Measurements from ENCODE around the gene ALOX5AP.

Gene ALOX5AP

DNA sequence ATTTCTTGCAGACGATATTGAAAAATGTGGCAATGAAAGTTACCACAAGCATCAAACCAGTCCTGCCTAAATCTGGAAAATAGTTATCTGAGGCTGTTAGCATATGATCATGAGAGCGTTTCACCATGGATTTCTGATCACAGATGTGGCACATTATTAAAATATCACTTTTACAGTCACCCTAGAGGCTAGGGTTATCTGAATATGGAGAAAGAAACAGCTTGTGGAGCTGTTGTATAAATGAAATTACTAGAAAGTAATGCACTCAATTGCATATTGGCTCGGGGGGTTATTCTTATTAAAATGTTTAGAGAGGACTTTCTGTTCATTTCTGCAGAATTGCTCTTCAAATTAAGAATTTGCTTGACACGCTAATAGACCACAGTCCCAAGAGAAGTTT, 35.6 kb downstream of the ALOX5AP start:
- DNase-seq, result no peak

DNA sequence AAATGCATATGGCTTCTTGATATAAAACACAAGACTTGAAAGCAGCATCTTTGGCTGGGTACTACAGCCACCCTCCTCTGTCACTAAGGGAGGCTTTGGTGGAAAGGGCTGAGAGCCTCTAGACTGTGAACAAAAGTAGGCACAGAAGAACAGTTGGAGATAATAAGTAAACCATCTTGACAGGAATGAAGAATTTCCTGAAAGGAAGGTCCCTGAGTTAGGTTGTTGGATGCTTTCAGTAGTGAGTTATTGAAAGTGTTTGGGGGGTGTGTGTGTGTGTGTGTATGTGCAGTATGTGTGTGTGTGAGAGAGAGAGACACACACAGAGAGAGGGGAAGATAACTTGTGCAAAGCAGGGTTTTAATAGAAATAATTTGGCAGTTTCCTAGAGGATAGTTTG, 38.2 kb downstream of the ALOX5AP start:
- DNase-seq, result no peak

DNA sequence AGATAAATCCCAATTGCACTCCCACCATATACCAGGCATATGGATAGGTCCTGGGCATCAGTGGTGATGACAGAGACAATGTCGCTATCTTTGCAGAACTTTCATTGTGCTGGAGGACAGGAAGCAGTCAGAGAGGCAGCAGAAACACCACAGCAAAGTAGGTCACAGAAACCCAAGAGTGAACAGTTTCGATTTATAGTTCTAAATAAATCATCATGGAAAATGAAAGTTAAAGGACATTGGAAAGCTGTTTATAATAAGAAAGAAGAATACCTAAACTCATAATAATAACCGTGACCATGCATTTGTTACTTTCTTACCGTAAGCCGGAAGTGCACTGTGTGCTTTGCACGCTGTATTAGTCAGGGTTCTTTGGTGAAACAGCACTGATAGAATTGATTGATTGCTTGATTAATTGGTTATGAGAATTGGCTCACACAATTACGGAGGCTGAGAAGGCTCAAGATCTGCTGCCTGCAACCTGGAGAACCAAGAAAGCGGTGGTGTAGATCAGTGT, 38.9 kb downstream of the ALOX5AP start:
- DNase-seq, result no peak

DNA sequence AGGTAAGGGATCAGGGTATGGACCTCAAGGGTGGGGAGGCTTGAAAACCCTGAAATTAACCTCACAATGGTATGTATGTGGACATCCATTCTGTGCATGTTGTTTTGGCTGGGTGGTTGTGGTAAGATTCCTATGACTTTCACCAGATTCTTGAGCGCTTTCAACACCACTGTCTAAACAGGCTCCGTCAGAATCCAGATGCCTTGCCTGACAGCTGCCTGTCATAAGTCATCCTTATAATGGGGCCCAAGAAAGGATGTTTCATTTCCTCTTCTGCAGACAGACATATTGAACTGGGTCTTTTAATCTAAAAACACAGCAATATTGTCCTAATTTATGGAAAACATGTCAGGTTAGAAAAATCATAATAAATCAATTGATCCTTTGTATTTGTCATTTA, 41.3 kb downstream of the ALOX5AP start:
- no peak for DNase-seq

DNA sequence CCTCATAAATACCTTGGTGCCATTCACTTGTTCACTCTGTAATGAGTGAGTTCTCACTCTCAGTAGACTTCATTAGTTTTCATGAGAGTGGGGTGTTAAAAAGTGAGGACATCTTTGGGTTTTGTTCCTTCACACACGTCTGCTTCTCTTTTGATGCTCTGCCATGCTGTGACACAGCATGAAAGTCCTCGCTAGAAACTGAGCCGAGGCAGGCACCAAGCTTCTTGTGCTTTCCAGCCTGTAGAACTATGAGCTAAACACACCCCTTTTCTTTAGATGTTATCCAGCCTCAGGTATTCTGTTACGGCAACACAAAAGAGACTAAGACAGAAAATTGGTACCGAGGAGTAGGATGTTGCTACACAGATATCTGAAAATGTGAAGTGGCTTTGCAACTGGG, 43.7 kb downstream of the ALOX5AP start:
- no peak for DNase-seq

DNA sequence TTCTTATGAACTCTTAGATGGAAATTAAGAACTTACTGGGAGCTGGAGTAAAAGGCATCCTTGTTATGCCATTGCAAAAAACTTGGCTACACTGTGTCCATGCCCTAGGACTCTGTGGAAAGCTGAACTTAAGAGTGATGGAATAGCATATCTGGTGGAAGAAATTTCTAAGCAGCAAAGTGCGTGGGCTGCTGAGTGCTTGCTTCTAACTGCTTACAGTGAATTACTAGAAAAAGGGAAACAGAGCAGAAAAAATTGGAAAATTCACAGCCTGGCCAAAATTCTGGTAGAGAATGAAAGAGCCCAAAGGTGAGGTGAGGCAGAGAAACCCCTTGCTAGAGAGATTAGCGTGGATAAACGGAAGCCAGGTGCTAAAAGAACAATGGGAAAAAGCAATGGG, 44.3 kb downstream of the ALOX5AP start:
- DNase-seq, result no peak

DNA sequence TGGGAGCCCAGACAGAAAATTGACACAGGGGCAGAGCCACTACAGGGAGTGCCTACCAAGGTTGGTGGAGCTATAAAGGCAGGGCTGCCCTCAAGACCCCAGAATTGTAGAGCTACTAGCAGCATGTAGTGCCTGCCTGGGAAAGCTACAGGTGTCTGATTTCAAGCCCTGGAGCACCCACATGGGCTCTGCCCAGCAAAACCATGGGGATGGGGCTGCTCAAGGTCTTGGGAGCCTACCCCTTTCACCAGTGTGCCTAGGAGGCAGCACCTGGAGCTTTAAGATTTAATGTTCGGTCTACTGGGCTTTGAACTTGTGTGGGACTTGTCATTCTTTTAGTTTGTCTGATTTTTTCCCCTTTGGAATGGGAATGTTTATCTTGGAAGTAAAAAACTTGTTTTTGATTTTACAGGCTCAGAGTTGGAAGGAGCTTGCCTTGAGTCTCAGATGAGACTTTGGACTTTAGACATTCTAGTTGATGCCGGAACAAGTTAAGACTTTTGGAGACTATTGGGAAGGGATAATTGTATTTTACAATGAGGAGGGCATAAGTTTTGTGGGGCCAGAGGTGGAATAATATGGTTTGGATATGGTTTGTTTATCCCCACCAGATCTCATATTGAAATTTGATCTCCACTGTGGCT, 45.1 kb downstream of the ALOX5AP start:
- DNase-seq, result no peak

DNA sequence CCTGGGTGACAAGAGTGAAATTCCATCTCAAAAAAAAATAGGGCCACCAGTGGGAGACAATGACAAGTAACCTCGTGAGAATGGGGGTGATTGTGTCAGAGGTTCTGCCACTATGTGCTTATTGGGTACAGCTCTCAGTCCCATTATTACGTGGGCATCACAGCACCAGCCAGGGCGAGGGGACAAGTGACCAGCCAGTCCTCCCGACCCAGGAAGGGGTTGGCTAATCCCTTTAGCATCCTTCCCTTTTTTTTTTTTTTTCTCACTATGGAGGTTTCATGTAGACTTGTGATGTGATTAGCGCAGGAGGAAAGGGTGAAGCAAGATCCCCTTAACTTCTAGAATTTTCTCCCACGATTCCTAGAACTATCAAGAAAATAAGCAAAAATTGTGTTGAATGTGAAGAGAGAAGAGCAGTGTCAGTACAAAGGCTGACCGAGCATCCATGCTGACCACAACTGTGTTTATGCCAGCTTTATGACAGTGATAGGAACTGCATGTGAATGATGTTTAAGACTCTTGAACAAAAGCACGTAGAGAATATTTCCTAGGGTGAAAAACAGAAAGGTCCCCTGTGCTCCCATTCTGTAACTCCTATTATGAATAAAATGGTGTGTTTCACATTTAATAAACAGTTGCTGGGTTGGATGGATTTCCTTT, 50.0 kb downstream of the ALOX5AP start:
- DNase-seq, result no peak

DNA sequence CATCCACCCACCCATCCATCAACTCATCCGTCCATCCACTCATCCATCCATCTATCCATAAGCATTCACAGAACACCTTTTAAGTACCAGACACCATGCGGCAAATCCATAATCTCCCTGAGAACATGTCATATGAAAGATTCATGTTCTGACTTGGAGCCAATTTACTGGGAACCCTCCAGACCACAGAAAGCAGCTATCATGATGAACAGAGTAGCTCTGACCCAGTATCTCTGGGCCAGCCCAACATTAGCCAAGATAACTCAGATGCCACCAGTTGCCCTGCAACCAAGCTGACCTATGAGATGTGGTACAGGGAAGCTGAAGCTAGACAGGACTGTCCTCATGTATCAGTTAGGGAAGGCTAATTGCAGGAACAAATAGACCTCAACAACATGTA, 51.3 kb downstream of the ALOX5AP start:
- DNase-seq, result peak; percentile 41

DNA sequence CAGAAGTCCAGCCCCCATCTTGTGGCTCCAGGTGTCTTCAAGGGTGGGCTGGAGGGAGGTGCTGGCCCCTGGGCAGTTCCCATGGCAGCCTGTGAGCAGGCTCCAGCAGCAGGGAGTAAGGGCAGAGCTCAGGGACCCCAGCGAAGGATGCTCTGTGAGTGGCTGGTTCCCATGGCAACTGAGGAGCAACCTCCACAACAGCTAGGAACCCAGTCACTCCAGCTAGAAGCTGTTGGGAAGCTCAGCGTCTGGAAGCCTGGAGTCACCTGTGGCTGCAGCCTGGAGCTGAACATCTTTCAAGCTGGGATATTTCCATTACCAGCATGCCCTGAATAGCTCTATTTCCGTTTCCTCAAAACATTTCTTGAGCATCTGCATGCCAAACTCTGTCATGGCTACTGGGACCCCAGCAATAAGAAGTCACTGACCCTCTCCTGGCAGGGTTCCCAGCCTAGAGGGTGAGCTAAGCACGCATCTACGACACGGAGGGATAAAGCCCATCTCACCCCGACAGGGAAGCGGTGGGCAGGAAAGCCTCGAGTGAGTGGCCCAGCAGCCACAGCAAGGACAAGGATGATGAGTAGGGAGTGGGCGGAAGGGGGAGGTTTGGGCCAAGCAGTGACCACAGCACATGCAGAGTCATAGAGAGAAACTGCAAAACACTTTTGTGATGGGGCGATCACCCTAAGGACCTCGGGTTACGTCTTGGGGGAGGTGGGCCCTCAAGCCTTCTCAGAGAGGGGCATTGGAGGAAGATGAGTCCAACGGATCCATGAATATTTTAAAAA, 52.6 kb downstream of the ALOX5AP start:
- DNase-seq, result no peak

DNA sequence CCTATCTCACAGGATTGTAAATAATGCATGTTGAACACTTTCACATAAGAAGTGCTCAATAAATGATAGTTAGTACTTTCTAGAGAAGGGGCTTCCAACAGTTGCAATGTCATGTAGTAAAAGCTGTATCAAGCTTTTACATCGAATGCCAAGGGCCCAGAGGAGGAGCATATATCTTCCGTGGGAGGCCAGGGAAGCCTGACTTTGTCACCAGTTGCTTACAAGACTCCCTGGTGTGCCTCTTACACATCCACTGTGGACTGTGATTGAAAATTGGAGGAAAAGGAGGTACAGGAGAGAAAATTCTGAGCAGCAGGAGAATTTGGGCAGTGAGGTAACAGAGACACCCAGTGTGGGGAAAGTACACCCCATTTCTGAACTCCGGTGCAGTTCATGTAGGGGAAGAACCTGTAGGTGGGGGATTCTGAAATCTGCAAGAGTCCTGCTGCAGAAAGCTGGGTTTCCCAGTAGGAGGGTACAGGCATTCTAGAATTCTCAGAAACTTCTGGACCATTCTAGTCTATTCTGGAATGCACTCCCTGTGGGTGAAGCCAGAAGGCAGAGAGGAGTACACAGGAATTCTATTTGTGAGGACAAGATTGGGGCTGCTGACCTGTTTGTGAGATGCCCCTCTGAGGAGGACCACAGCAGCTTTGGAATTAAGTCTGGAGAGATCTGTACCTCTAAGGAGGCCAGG, 54.0 kb downstream of the ALOX5AP start:
- no peak for DNase-seq

DNA sequence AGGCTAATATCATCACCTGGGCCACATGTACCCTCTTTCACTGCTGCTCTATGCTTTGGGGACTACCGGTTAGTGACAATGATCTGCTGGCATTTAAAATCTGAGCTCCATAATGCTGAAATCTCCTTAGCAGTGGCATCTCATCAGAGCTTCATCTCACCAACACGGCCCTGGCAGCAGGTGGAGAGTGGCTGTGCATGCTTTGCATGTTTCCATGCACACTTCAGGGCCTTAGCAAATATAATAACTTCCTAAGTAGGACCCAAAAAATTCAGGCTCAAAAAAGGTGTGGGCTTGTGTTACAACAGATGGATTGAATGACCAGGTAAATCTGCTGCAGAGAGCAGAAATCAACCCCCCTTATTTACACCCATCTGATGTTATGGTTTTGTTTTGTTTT, 55.2 kb downstream of the ALOX5AP start:
- no peak for DNase-seq

DNA sequence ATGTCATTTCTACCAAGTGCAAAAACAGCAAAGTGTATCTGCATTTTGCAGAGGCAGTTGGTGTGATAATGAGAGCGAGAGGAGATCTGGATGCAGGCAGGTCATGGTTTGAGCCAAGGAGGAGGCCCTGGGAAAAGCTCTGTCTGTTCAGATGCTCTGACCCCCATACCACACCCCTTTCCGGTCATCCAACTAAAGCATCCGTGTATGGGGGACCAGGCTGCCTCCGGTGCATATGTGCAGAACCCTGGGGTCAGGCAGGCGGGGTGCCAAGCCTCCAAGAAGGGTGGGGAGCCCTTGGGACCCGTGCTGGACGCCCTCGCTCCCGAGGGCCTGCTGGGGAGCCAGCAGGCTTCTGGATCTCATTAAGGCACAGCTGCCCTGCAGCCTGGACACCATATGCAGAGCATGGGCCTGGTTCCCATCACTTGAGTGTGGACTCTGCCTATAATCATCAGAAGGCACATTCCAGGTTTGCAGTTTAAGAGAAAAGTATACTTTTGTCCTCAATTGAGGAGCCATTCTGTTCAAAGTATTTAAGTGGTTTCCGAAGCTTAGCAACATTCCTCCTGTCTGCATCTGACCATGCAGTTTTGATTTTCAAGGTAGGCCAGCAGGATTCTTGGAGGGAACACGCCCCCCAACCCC, 56.1 kb downstream of the ALOX5AP start:
- no peak for DNase-seq

DNA sequence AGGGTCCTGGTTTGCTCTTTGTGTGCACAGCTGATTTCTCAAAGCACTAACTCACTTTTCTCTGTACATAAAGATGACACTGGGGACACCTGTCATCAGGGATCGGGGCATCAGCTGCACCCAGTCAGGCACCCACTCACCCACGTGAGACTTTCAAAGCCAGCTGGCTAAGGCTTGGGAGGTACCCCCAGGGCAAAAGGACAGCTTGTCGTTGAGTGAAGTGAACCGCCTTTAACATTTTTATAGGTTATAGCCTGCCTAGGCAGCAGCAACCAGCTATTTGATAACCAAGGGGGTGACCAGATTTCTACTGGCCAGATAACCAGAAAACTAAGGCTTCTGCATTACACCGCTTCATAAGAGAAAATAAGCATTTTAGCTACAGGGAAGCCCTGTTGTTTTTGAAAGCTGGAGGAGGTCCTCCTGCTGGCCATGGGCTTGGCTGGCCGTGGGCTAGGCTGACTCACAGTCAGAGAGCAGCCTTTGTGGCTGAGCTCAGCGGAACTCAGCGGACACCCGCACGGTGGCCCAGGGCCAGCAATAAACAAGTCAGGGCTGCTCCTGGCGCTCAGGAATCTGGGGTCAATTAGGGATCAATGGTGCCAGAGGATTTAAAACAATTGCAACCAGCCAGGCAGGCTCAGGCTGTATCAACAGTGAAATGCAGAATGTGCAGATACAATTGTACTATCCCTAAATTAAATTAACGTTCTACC, 57.1 kb downstream of the ALOX5AP start:
- no peak for DNase-seq

DNA sequence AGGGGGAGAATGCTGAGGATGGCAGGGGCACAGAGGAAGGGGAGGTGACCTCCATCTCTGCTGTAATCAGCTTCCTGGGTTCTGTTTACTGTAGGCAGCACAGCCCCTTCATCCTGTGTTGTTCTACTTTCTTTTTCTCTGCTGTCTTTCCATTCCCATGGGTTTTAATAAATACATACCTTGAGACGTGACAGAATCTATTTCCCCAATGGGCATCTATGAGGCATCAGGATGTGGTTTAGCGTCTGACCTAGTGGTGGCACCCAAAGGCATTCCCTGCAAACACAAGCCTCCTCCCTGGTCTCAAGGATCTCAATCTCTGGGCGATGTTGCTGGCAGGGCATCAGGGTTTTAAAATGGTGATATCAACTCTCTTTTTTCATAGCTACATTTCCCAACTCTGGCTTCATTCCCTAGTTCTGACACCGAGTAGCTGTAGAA, 60.8 kb downstream of the ALOX5AP start:
- DNase-seq, result no peak

DNA sequence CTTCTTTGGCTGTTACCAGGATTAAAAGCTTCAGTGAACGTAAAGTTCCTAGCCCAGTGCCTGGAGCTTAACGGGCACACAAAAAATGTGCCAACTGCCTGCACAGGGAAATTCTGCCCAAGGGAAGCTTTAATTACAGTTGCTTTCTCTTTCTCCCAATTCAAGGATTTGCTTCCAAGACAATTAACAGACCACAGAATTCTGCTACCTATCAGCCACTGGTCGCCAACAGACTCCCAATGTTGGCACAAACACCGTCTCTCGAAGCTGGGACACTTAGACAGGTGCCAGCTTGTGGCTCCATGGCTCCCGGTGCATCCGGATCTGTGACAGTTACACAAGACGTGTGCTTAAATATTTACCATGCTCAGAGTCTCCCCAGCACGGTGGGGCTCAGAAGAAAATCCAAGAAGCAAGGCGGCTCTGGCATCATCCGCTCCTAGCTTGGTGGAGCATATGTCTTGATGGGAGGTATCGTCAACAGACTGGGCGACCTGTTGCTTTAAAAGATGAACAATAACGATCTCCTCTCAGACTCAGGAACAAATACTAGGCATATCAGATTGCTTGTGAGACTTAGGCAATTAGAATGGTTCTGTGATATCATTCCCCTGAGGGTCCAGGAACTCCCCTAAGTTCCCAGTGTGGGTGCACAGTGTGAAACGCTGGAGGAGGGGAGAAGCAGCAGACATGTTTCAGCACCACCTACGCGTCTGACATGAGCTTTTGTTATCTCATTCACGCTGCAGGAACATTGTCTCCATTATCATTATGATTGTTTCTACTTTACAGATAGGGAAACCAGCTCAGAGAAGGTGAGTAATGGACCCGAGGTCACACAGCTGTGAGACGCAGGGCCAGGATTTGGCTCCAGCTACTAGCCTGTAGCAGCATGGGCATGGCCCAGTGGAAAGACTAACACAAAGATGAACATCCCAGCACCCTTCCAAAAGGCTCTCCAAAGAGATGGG, 61.6 kb downstream of the ALOX5AP start:
- no peak for DNase-seq

DNA sequence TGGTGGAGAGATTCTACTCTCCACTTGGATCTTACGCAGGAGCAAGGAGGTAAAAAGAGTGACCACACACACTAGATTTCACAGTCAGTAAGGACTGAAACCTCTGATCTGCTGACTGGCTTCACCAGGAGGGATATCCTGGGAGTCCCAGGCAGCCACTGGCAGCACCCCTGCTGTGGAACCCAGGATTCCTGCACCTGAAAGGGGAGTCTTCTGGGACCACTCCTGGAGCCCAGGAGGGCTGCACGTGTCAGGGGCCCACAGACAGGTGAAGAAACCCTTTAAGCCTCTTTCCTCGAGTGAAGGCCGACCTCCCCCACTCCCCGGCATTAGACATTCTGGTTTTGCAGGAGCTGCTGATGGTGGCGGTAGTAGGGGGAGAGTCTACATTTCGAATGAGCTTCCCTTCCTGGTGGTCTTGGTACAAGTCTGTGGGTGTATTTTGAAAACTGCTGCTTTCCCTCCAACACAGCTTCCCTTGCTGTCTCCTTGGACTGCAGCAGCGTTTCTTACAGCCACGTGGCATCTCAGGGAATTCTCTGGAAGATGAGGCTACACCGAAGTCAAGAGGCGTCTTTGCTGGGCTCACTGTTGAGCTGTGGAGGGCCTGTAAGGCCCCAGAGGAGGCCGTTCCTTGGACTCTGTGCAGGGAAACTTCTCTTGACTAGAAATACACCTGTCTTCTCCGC, 62.6 kb downstream of the ALOX5AP start:
- no peak for DNase-seq

DNA sequence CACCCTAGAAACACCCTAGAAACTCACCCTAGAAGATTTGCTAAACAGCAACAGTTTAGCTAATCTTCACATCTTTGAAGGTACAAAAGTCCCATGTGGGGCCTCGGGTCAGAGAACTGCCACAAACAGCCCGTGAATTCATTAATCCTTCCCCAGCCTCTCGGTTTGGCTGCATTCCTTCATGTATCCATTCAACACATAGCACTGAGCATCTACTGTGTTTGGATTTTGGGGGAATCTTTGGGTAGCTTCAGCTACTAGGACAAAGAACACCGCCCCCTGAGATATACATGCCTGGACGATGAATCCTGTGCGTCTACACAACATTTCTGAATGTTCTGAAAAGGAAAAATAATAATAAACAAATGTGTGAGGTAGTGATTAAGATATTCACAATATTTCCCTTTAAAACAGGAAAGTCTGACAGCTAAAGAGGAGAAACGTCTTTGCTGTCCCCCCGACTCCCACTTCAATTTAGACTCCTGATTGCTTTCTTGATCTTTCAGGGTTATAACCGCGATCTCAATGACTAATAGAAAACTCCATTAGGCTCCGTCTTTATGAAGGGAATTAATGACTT, 63.5 kb downstream of the ALOX5AP start:
- no peak for DNase-seq

DNA sequence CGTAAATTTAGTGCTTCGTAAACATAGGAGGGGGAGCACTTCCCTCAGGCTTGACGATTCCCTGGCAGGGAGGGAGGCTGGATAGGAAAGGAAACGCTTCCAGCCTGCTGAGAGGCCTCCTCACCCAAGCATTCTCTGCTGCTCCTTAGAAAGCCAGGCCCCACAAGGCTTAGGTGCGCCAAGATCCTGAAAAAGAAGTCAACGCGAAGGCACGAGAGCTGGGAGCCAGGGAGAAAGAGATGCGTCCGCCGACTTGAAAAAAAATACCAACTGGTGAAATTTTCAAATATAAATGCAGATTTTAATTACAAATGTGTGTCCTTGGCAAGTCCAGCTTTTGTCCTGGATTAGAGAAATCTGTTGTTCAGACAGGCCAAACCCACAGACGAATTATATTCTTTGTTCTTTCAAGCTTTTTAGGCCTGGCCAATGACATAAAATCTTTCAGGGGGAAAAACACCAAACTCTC, 64.0 kb downstream of the ALOX5AP start:
- no peak for DNase-seq

DNA sequence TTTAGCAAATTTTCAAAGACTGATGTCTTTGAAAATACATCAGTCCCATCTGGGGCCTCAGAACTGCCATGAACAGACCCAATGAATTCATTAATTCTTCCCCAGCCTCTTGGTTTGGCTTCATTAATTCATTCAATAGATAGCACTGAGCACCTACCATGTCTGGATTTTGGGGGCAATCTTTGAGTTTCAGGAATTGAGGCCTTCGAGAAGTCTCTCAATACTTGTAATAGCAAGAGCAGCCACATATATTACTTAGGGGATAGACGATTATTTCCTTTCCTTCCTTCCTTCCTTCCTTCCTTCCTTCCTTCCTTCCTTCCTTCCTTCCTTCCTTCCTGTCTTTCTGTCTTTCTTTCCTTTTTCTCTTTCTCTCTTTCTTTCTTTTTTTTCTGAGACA, 64.8 kb downstream of the ALOX5AP start:
- DNase-seq, result no peak

Data from hematopoietic multipotent progenitor cell treated with erythropoietin and hydrocortisone succinate and interleukin-3 and kit ligand, for 6 days (in vitro differentiated cells).